Measurements from ENCODE around the gene MCOLN3. TPM values are rescaled to one million over a fixed set of nuclear protein-coding genes. Genes with fewer than 3 reads are reported as not detected.

Gene MCOLN3, protein sequence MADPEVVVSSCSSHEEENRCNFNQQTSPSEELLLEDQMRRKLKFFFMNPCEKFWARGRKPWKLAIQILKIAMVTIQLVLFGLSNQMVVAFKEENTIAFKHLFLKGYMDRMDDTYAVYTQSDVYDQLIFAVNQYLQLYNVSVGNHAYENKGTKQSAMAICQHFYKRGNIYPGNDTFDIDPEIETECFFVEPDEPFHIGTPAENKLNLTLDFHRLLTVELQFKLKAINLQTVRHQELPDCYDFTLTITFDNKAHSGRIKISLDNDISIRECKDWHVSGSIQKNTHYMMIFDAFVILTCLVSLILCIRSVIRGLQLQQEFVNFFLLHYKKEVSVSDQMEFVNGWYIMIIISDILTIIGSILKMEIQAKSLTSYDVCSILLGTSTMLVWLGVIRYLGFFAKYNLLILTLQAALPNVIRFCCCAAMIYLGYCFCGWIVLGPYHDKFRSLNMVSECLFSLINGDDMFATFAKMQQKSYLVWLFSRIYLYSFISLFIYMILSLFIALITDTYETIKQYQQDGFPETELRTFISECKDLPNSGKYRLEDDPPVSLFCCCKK
- polyA plus RNA-seq = 181 TPM
- long read RNA-seq, donor 1, transcript MCOLN3-204 (4 exons, 2,727 nt) = major isoform, 11 of 43 reads
- long read RNA-seq, donor 1, partial matches to known transcripts = 27 of 43 reads
- long read RNA-seq, donor 1, other reads (novel, unspliced or antisense) = 0 of 43 reads
- long read RNA-seq, donor 2, transcript MCOLN3-204 (4 exons, 2,727 nt) = major isoform, 16 of 82 reads
- long read RNA-seq, donor 2, transcript MCOLN3-203 (13 exons, 2,756 nt) = minor isoform, 9 of 82 reads
- long read RNA-seq, donor 2, partial matches to known transcripts = 53 of 82 reads
- long read RNA-seq, donor 2, other reads (novel, unspliced or antisense) = 0 of 82 reads
- long read RNA-seq, donor 3 = 0 reads
- long read RNA-seq, donor 4, partial matches to known transcripts = 5 of 10 reads
- long read RNA-seq, donor 4, other reads (novel, unspliced or antisense) = 0 of 10 reads
- long read RNA-seq, donor 5, partial matches to known transcripts = 0 of 6 reads
- long read RNA-seq, donor 5, other reads (novel, unspliced or antisense) = 0 of 6 reads
- long read RNA-seq, donor 6, transcript MCOLN3-203 (13 exons, 2,756 nt) = minor isoform, 9 of 72 reads
- long read RNA-seq, donor 6, transcript MCOLN3-204 (4 exons, 2,727 nt) = major isoform, 20 of 72 reads
- long read RNA-seq, donor 6, partial matches to known transcripts = 32 of 72 reads
- long read RNA-seq, donor 6, other reads (novel, unspliced or antisense) = 5 of 72 reads
- long read RNA-seq, donor 7, partial matches to known transcripts = 0 of 5 reads
- long read RNA-seq, donor 7, other reads (novel, unspliced or antisense) = 0 of 5 reads
- long read RNA-seq, donor 8, transcript MCOLN3-203 (13 exons, 2,756 nt) = minor isoform, 5 of 58 reads
- long read RNA-seq, donor 8, transcript MCOLN3-204 (4 exons, 2,727 nt) = major isoform, 16 of 58 reads
- long read RNA-seq, donor 8, partial matches to known transcripts = 32 of 58 reads
- long read RNA-seq, donor 8, other reads (novel, unspliced or antisense) = 0 of 58 reads
- long read RNA-seq, donor 9, transcript MCOLN3-203 (13 exons, 2,756 nt) = minor isoform, 7 of 52 reads
- long read RNA-seq, donor 9, transcript MCOLN3-204 (4 exons, 2,727 nt) = major isoform, 23 of 52 reads
- long read RNA-seq, donor 9, partial matches to known transcripts = 19 of 52 reads
- long read RNA-seq, donor 9, other reads (novel, unspliced or antisense) = 0 of 52 reads
- long read RNA-seq, donor 10, transcript MCOLN3-204 (4 exons, 2,727 nt) = major isoform, 17 of 53 reads
- long read RNA-seq, donor 10, partial matches to known transcripts = 30 of 53 reads
- long read RNA-seq, donor 10, other reads (novel, unspliced or antisense) = 0 of 53 reads
- long read RNA-seq, donor 11, transcript MCOLN3-204 (4 exons, 2,727 nt) = minor isoform, 6 of 15 reads
- long read RNA-seq, donor 11, transcript MCOLN3-203 (13 exons, 2,756 nt) = major isoform, 8 of 15 reads
- long read RNA-seq, donor 11, partial matches to known transcripts = 0 of 15 reads
- long read RNA-seq, donor 11, other reads (novel, unspliced or antisense) = 0 of 15 reads

DNA sequence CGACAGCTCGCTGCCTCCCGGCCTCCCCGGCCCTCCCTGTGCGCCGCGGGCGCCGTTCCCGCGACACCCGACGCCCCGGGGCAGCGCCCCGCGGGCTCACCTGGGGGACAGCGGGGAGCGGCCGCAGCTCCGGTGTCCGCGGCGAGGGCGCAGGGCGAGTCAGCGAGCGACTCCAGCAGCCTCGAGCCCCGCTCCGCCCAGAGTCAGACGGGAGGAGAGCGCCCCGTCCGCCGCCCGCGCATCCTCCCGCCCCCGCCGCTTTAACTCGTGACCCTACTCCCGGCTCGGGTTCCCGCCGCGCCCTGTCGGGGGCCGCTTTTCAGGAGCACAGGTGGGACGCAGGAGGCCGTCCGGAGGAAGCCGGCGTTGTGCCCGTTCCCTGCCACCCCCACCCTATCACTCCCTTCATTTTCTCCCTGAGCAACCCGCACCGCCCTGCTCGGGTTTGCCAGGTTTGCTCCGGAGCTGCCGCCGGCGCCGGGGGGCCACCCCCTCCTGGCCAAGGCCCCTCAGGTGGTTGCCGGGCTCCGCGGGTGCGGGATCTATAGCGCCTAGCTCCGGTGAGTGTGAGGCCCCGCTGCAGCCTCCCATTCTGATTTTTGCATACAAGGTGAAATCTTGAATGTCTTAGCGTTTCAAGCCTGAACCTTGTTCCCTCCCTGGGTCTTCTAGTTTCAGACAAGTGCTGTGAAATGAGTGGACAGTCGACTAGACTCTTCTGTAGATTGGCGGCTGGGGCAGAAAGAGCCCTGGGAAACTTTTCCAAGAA, at the start of gene MCOLN3:
Gene MCOLN3 (minus strand): TSS at position 205 of the 769 bp plus-strand sequence. CDS start 3,140 bp downstream, outside the sequence.
- Histone ChIP-seq H3K4me3 (ENCODE audit: low read length) (peak within 1 kb of the TSS; percentile 88), H3K27ac (ENCODE audit: low read length) (peak within 1 kb of the TSS; percentile 99), H3K4me1 (ENCODE audit: control insufficient read depth, insufficient read depth, low read length) (peaks cover 12% of the 10 kb centered on the region), H3K36me3 (ENCODE audit: control insufficient read depth, insufficient read depth, low read length) (no peaks in the 10 kb centered on the region), H3K27me3 (ENCODE audit: control insufficient read depth, insufficient read depth, low read length) (peaks cover 22% of the 10 kb centered on the region), H3K9me3 (ENCODE audit: control insufficient read depth, low read depth, low read length) (no peaks in the 10 kb centered on the region)
- peak; percentile 69 to 91 for DNase-seq
- no CpG with 5 or more reads among the region's 73 CpGs for WGBS (ENCODE audit: insufficient coverage, low lambda C conversion rate)

DNA sequence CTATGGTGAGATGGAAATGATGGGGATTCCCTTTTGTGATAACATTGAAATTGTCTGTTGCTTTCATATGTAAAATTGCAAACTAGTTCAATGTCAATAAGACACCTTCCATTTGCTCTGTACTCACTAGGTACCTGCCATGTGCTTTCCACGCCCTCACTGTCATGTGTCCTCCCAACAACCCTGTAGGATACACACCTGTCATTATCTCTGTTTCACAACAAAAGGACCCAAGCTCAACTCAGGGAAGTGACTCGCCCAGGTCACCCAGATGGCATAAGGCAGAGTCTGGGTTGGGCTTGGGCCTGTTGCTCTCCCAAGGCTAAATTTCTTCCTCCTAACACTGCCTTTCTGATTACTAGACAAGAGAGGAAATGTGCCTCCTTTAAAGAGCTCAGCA, 45.3 kb upstream of the MCOLN3 start:
- no peak overlapping the region for H3K4me3 ChIP-seq (ENCODE audit: low read length)
- DNase-seq = peak; percentile 26 to 65
- no CpG with 5 or more reads among the region's 2 CpGs for WGBS (ENCODE audit: insufficient coverage, low lambda C conversion rate)
- H3K9me3 ChIP-seq (ENCODE audit: control insufficient read depth, low read depth, low read length) = no peaks in the 10 kb centered on the region
- H3K4me1 ChIP-seq (ENCODE audit: control insufficient read depth, insufficient read depth, low read length) = no peaks in the 10 kb centered on the region
- H3K27me3 ChIP-seq (ENCODE audit: control insufficient read depth, insufficient read depth, low read length) = no peaks in the 10 kb centered on the region
- H3K36me3 ChIP-seq (ENCODE audit: control insufficient read depth, insufficient read depth, low read length) = no peaks in the 10 kb centered on the region
- H3K27ac ChIP-seq (ENCODE audit: low read length) = no peak overlapping the region

DNA sequence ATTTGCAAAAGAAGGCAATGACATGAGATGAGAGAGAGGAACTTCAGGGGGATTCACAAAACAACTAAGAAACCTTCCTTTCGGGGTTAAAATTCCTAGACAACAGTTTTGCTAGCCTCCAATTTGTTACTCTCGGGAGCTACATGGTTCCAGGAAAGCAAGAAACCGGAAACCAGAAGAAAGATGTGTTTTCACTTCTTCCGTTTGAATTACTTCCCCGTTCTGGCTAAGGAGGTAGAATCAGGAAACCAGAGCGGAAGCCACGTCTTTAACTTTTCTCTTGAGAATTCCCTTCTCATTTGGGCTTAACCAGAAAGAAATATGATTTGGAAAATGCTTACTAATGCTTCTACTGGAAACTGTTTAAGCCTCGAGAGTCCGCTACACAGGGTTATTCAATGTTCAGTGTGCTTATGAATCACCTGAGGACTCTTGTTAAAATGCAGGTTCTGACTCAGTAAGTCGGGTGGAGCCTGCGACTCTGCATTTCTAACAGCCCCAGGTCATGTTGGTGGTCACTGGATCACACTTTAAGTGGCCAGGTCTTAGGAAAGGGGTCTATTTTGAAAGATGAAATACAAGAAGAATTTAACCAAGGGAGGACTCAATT, 43.5 kb upstream of the MCOLN3 start:
- no peak for DNase-seq
- no peaks in the 10 kb centered on the region for H3K4me1 ChIP-seq (ENCODE audit: control insufficient read depth, insufficient read depth, low read length)
- H3K27ac ChIP-seq (ENCODE audit: low read length) = no peak overlapping the region
- WGBS (ENCODE audit: insufficient coverage, low lambda C conversion rate) = 40% methylated on average over 2 of the region's 11 CpGs
- no peaks in the 10 kb centered on the region for H3K9me3 ChIP-seq (ENCODE audit: control insufficient read depth, low read depth, low read length)
- no peaks in the 10 kb centered on the region for H3K36me3 ChIP-seq (ENCODE audit: control insufficient read depth, insufficient read depth, low read length)
- no peak overlapping the region for H3K4me3 ChIP-seq (ENCODE audit: low read length)
- H3K27me3 ChIP-seq (ENCODE audit: control insufficient read depth, insufficient read depth, low read length) = no peaks in the 10 kb centered on the region

DNA sequence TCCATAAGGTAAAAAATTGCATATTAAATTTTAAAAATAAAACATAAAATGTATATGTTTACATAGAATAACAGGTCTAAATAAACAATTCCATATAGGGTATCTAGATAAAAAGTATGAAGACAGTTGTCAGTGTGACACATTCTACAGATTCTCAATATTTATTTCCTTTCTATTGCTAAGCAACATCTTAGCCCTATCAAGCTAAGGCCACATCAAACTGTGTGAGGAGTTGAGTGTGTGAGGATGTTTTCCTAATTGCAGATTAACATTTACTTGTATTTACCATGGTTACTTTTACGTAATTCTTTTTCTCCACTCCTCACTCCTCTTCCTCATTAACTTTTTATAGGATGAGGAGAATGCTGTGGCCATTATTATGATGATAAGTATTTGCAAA, 41.9 kb upstream of the MCOLN3 start:
- H3K27me3 ChIP-seq (ENCODE audit: control insufficient read depth, insufficient read depth, low read length) = no peaks in the 10 kb centered on the region
- no peak for DNase-seq
- no peaks in the 10 kb centered on the region for H3K4me1 ChIP-seq (ENCODE audit: control insufficient read depth, insufficient read depth, low read length)
- 100% methylated on average over 1 of the region's 1 CpG for WGBS (ENCODE audit: insufficient coverage, low lambda C conversion rate)
- H3K9me3 ChIP-seq (ENCODE audit: control insufficient read depth, low read depth, low read length) = no peaks in the 10 kb centered on the region
- H3K27ac ChIP-seq (ENCODE audit: low read length) = no peak overlapping the region
- H3K36me3 ChIP-seq (ENCODE audit: control insufficient read depth, insufficient read depth, low read length) = no peaks in the 10 kb centered on the region
- H3K4me3 ChIP-seq (ENCODE audit: low read length) = no peak overlapping the region

DNA sequence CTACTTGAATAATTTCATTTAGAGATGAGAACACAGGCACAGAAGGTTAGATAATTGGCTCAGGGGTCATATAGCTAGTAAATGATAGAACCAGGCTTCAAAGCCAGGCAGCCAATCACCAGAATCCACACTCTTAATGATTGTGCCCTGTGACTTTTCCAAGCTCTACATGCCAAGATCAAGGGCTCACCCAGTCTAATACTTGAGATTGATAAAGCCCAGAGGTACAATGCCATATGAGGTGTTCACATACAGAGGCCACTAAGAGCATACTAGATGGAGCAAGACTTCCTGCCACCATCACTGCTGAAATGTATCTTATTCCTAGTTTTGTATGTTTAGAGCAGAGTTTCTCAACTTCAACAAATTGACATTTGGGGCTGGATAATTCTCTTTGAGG, 40.9 kb upstream of the MCOLN3 start:
- Histone ChIP-seq H3K4me1 (ENCODE audit: control insufficient read depth, insufficient read depth, low read length) (no peaks in the 10 kb centered on the region), H3K27me3 (ENCODE audit: control insufficient read depth, insufficient read depth, low read length) (no peaks in the 10 kb centered on the region), H3K27ac (ENCODE audit: low read length) (no peak overlapping the region), H3K36me3 (ENCODE audit: control insufficient read depth, insufficient read depth, low read length) (no peaks in the 10 kb centered on the region), H3K4me3 (ENCODE audit: low read length) (no peak overlapping the region), H3K9me3 (ENCODE audit: control insufficient read depth, low read depth, low read length) (no peaks in the 10 kb centered on the region)
- DNase-seq = no peak

DNA sequence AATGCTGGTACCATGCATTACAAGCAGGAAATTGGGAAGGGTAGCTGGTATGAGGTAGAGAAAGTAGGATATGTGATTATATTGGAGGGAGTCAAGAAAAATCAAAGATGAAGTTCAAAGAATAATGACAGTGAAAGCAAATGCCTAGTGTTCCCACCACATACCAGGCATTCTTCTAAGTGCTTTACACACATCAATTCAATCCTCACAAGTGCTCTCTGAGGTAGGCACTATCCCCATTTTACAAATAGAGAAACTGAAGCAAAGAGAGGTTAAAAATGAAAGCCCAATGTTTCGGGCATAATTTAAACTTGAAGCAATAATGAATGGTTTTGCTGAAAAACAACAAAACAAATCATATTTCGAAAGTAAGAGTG, 40.1 kb upstream of the MCOLN3 start:
- no peak for DNase-seq
- H3K27ac ChIP-seq (ENCODE audit: low read length) = no peak overlapping the region
- no peaks in the 10 kb centered on the region for H3K27me3 ChIP-seq (ENCODE audit: control insufficient read depth, insufficient read depth, low read length)
- H3K4me3 ChIP-seq (ENCODE audit: low read length) = no peak overlapping the region
- H3K36me3 ChIP-seq (ENCODE audit: control insufficient read depth, insufficient read depth, low read length) = no peaks in the 10 kb centered on the region
- H3K9me3 ChIP-seq (ENCODE audit: control insufficient read depth, low read depth, low read length) = no peaks in the 10 kb centered on the region
- WGBS (ENCODE audit: insufficient coverage, low lambda C conversion rate) = 100% methylated on average over 1 of the region's 2 CpGs
- H3K4me1 ChIP-seq (ENCODE audit: control insufficient read depth, insufficient read depth, low read length) = no peaks in the 10 kb centered on the region

DNA sequence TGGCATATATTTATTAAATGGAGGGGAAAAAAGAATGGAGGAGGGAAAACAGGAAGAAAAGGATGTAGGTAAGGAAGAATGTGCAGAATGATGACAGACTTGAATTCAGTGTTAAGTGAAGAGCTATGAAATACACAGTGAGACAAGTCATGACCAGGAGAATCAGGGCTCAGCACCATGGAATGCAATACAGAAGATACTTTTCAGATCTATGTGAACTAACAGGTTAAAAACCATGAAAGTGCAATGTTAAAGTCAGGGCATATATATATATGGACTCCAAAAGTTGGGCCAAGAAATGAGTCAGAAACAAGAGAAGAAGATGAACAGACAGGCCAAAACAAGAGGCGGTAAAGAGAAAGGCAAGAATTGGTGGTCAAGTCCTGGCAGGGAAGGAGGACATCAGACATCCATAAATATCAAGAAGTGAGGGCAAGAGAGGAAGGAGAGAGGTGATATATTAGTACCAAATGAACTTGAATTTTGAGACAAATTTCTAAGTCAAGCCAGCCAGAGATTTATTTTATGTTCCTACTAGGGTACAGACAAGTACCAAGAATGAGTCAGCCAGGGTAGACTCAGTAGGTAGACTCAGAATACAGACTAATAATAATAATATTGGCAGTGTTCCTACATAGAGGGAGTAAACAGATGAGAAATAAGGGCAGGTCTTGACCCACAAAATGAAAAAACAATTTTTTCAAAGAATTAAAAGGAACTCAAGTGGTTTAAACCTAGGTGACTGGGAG, 39.5 kb upstream of the MCOLN3 start:
- H3K27ac ChIP-seq (ENCODE audit: low read length) = no peak overlapping the region
- H3K4me3 ChIP-seq (ENCODE audit: low read length) = no peak overlapping the region
- H3K27me3 ChIP-seq (ENCODE audit: control insufficient read depth, insufficient read depth, low read length) = no peaks in the 10 kb centered on the region
- no peak for DNase-seq
- H3K9me3 ChIP-seq (ENCODE audit: control insufficient read depth, low read depth, low read length) = no peaks in the 10 kb centered on the region
- no peaks in the 10 kb centered on the region for H3K4me1 ChIP-seq (ENCODE audit: control insufficient read depth, insufficient read depth, low read length)
- H3K36me3 ChIP-seq (ENCODE audit: control insufficient read depth, insufficient read depth, low read length) = no peaks in the 10 kb centered on the region
- WGBS (ENCODE audit: insufficient coverage, low lambda C conversion rate) = 100% methylated on average over 1 of the region's 1 CpG

DNA sequence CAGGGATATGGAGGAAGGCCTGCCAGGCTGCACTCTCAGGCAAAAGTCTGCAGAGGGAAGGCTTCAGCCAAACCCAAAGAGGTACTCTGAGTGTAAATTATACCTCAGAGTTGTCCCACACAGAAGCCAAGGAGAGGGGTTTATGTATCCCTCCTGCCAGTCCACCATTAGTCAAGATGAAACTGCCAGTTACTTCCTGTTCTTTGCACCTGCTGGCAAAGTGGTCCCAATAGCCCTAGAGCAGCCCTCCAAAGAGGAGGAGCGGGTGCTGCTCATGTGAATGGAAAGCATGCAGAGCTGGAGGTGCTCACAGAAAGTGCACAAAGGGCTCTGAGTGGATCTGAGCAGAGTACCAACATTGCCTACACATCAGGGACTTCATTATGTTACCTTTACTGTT, 37.1 kb upstream of the MCOLN3 start:
- DNase-seq = no peak
- Histone ChIP-seq H3K27me3 (ENCODE audit: control insufficient read depth, insufficient read depth, low read length) (no peaks in the 10 kb centered on the region), H3K4me3 (ENCODE audit: low read length) (no peak overlapping the region), H3K36me3 (ENCODE audit: control insufficient read depth, insufficient read depth, low read length) (no peaks in the 10 kb centered on the region), H3K27ac (ENCODE audit: low read length) (no peak overlapping the region), H3K9me3 (ENCODE audit: control insufficient read depth, low read depth, low read length) (no peaks in the 10 kb centered on the region), H3K4me1 (ENCODE audit: control insufficient read depth, insufficient read depth, low read length) (no peaks in the 10 kb centered on the region)
- no CpG with 5 or more reads among the region's 1 CpG for WGBS (ENCODE audit: insufficient coverage, low lambda C conversion rate)
